ENCODE data around the gene SERP2. TPM values are rescaled to one million over a fixed set of nuclear protein-coding genes. Genes with fewer than 3 reads are reported as not detected.

SERP2 gene
- total and polyA plus RNA-seq, 2 of the 13 experiments (the other 11 are each of a cell fraction or from before 2014, with no cell fraction given): not detected

GRCh38 chr13:44373247-44373600 is 400 bp upstream of the SERP2 start:
- H2AFZ ChIP-seq (ENCODE audit: low read length): no peak overlapping the region
- no TSS peak for BruUV-seq (replicated peaks)

More at GRCh38 chr13:44373247-44373600, 400 bp upstream of the SERP2 start:
- TF ChIP-seq ZFX (CRISPR knock-in tag; IDR thresholded peaks at IDR 0.05; ENCODE audit: low read depth): no peak
- no peak for TF ChIP-seq HOXA7 (CRISPR knock-in tag; IDR thresholded peaks at IDR 0.05)
- no peak for TF ChIP-seq MXI1 (IDR thresholded peaks at IDR 0.05; ENCODE audit: borderline replicate concordance, low read depth, low read length)
- TF ChIP-seq ZBTB8A (CRISPR knock-in tag; IDR thresholded peaks at IDR 0.05; ENCODE audit: borderline replicate concordance, low read depth): no peak
- TF ChIP-seq, protein P1, sequence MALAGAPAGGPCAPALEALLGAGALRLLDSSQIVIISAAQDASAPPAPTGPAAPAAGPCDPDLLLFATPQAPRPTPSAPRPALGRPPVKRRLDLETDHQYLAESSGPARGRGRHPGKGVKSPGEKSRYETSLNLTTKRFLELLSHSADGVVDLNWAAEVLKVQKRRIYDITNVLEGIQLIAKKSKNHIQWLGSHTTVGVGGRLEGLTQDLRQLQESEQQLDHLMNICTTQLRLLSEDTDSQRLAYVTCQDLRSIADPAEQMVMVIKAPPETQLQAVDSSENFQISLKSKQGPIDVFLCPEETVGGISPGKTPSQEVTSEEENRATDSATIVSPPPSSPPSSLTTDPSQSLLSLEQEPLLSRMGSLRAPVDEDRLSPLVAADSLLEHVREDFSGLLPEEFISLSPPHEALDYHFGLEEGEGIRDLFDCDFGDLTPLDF (CRISPR knock-in tag; IDR thresholded peaks at IDR 0.05): no peak
- TF ChIP-seq ZNF543 (CRISPR knock-in tag; IDR thresholded peaks at IDR 0.05): no peak
- no peak for TF ChIP-seq TP53 (CRISPR knock-in tag; conservative IDR thresholded peaks at IDR 0.05)
- TF ChIP-seq, protein P2, sequence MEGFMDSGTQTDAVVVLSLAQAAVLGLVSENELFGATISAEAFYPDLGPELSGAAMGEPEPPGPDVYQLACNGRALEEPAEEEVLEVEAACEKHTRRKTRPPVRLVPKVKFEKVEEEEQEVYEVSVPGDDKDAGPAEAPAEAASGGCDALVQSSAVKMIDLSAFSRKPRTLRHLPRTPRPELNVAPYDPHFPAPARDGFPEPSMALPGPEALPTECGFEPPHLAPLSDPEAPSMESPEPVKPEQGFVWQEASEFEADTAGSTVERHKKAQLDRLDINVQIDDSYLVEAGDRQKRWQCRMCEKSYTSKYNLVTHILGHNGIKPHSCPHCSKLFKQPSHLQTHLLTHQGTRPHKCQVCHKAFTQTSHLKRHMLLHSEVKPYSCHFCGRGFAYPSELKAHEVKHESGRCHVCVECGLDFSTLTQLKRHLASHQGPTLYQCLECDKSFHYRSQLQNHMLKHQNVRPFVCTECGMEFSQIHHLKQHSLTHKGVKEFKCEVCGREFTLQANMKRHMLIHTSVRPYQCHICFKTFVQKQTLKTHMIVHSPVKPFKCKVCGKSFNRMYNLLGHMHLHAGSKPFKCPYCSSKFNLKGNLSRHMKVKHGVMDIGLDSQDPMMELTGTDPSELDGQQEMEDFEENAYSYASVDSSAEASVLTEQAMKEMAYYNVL (CRISPR knock-in tag; IDR thresholded peaks at IDR 0.05; ENCODE audit: borderline replicate concordance): no peak
- TF ChIP-seq IRF1 (CRISPR knock-in tag; IDR thresholded peaks at IDR 0.05; ENCODE audit: low read depth): no peak
- no peak for TF ChIP-seq SNAI1 (CRISPR knock-in tag; IDR thresholded peaks at IDR 0.05; ENCODE audit: borderline replicate concordance)
- no peak for TF ChIP-seq PHF20 (CRISPR knock-in tag; IDR thresholded peaks at IDR 0.05)
- no peak for TF ChIP-seq GABPA (IDR thresholded peaks at IDR 0.05; ENCODE audit: low read depth, low read length)
- TF ChIP-seq GABPA (CRISPR knock-in tag; IDR thresholded peaks at IDR 0.05; ENCODE audit: low read depth): no peak
- TF ChIP-seq CEBPB (IDR thresholded peaks at IDR 0.05; ENCODE audit: borderline replicate concordance, low read depth, low read length): no peak
- no peak for TF ChIP-seq ZNF280B (CRISPR knock-in tag; IDR thresholded peaks at IDR 0.05; ENCODE audit: borderline replicate concordance)
- DNase-seq (ENCODE audit: low spot score) (no peak), ATAC-seq (no peak), FAIRE-seq (no peak)
- no peaks in the 10 kb centered on the region for H3K9me3 ChIP-seq (ENCODE audit: low read length)
- no peak overlapping the region for H3K4me3 ChIP-seq (replicated peaks in 1 of 3; ENCODE audit: insufficient read depth in 1 of 3, low read depth in 2 of 3, low read length in 3 of 3)
- intact Hi-C loops (cut with micrococcal nuclease; ENCODE audit: unreplicated experiment) (no loop called here), in situ Hi-C loops (cut with HindIII; ENCODE audit: extremely low pct_ligation_motif_present, low pct_unique_long_range_greater_than_20kb) (no loop called here)
- H3K36me3 ChIP-seq (replicated peaks in 1 of 2; ENCODE audit: control insufficient read depth in 1 of 2, insufficient read depth in 2 of 2, low read length in 2 of 2): no peaks in the 10 kb centered on the region
- peaks cover 0 to 9% of the 10 kb centered on the region in 2 experiments; a peak in 2 of 5 replicates for H3K27me3 ChIP-seq (ENCODE audit: control insufficient read depth in 1 of 2, insufficient read depth in 2 of 2, low read length in 2 of 2)
- ChIA-PET CTCF (ENCODE audit: low intra/inter-chr PET ratio, low total read pairs) (no interaction called here), POLR2A (no interaction called here)
- H4K20me1 ChIP-seq (ENCODE audit: insufficient read depth, low read length): no peaks in the 10 kb centered on the region
- no peaks in the 10 kb centered on the region for H3K79me2 ChIP-seq (ENCODE audit: insufficient read depth, low read length)
- H3K9ac ChIP-seq (ENCODE audit: insufficient read depth, low read depth, low read length): no peak overlapping the region
- no peak overlapping the region for H3K27ac ChIP-seq (ENCODE audit: extremely low read length, insufficient read depth, low read length)
- peaks cover 21% of the 10 kb centered on the region for H3K4me1 ChIP-seq (ENCODE audit: insufficient read depth, low read length)
- no peak overlapping the region for H3K4me2 ChIP-seq (ENCODE audit: low read depth, low read length)
- WGBS (ENCODE audit: low lambda C conversion rate): 88% methylated on average over 12 of the region's 29 CpGs

Measured in HepG2 (cell line).